ENCODE data around the gene EFCAB3. TPM values are rescaled to one million over a fixed set of nuclear protein-coding genes. Genes with fewer than 3 reads are reported as not detected.
"Not testable (repeated sequence)": the region's sequence is repeated elsewhere in the genome, so short reads cannot be mapped to it uniquely, and the experiment has no call there.

The EFCAB3 gene
- polyA plus RNA-seq, 6 donors from 2014 or later, result not detected

DNA sequence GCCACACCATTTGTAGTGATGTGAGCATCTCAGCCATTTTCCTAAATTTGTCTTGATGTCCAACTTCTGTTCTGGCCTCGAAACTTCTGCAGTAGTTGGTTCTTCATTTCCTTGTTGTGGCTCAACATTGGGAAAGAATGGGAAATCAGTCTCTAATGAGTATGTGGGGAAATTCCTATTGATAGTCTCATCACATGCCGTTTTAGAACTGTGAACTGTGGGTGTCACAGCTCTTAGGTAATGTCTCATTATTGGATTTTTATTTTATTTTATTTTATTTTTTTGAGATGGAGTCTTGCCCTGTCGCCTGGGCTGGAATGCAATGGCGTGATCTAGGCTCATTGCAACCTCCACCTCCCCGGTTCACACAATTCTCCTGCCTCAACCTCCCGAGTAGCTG is 60.8 kb downstream of the EFCAB3 start:
- H3K9me3 Mint-ChIP-seq; DNase-seq; ATAC-seq (ENCODE audit: low read depth in 2 of 2): not testable (repeated sequence)

GRCh38 chr17:62444063-62444462 is 63.7 kb downstream of the EFCAB3 start:
- no peaks in the 10 kb centered on the region for H3K4me1 Mint-ChIP-seq
- no peak overlapping the region for H3K4me3 Mint-ChIP-seq
- peaks cover 7 to 15% of the 10 kb centered on the region in 2 donors for H3K36me3 Mint-ChIP-seq
- H3K27me3 Mint-ChIP-seq, result no peaks in the 10 kb centered on the region
- no peak for DNase-seq
- ATAC-seq (ENCODE audit: low read depth in 2 of 2), result no peak
- H3K27ac Mint-ChIP-seq, result peak overlapping the region in 1 of 6 donors; percentile 24
- no peaks in the 10 kb centered on the region for H3K9me3 Mint-ChIP-seq

More for the DNA sequence above, 60.8 kb downstream of the EFCAB3 start:
- not testable (repeated sequence) for H3K36me3 Mint-ChIP-seq, H3K4me3 Mint-ChIP-seq, H3K27ac Mint-ChIP-seq, H3K27me3 Mint-ChIP-seq, H3K4me1 Mint-ChIP-seq

- not testable (repeated sequence) for ATAC-seq (ENCODE audit: low read depth in 2 of 2); H3K27me3 Mint-ChIP-seq; H3K9me3 Mint-ChIP-seq; DNase-seq; H3K27ac Mint-ChIP-seq; H3K4me1 Mint-ChIP-seq; H3K4me3 Mint-ChIP-seq
- peaks cover 9 to 15% of the 10 kb centered on the region in 2 donors for H3K36me3 Mint-ChIP-seq
Observed at GRCh38 chr17:62445791-62446190, 65.4 kb downstream of the EFCAB3 start.

DNA sequence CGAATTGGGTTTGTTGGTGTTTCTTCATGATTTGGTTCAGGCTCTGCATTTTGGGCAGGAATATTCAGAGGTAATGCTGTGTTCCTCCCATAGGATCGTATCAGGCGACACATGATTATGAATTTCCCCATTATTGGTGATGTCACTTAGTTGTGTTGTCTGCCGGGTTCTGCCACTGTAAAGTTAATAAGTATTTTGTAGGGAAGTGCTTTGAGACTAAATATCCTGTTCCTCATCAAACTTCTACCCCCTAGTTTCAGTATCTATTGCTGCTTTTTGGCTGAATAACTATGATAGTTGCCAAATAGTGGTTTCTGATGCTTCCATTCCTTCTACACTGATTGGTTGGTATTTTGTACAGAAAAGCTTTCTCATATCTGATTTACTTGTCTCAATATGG is 71.8 kb downstream of the EFCAB3 start:
- H3K36me3 Mint-ChIP-seq, H3K9me3 Mint-ChIP-seq, H3K27me3 Mint-ChIP-seq: not testable (repeated sequence)
- Mint-ChIP-seq H3K4me3 (peak overlapping the region in 6 of 8 donors; percentile 18 to 78 (median 56)), H3K4me1 (peaks cover 19 to 45% (median 27%) of the 10 kb centered on the region in 3 donors), H3K27ac (peak overlapping the region; percentile 69 to 97 (median 90))
- ATAC-seq (ENCODE audit: low read depth in 2 of 2), result peak; percentile 72 to 73
- peak; percentile 14 for DNase-seq

DNA sequence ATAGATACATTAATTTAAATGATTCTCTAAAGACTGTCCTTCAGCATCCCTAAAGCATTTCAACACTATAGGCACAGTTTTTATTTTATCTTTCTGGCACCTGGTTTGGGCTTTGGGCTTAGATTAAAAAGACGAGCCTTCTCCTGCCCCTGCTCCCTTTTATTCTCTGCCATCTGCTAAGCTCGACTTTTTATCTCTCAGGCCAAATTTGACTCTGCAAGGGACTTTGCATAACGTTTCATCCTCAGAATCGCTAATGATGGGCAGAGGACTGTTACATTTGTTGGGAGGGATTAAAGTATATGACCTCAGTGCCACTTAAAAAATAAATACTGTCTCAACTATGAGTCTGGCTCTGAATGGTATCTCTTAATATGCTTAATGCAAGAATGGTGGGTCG is 72.7 kb downstream of the EFCAB3 start:
- H3K36me3 Mint-ChIP-seq, result not testable (repeated sequence)
- Mint-ChIP-seq H3K27ac (peak overlapping the region; percentile 17 to 97 (median 86)), H3K4me3 (peak overlapping the region in 6 of 8 donors; percentile 35 to 85 (median 78))

DNA sequence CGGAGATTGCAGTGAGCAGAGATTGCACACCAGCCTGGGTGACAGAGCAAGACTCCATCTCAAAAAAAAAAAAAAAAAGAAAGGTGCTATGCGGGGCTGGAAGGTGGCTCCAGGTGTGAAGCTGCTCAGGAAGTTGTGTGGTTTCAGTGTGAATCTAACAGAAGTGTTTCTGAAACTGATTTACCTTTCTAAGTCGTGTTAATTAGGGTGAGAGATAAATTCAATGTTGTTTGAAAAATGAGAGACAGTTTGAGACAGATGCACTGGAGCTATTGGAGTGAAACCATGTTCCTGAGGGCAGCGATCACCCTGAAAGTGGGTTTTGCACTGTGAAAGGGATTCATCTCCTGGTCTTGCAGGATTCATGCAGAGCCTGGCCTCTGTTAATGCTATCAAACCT is 73.3 kb downstream of the EFCAB3 start:
- H3K27me3 Mint-ChIP-seq, H3K9me3 Mint-ChIP-seq, DNase-seq, H3K36me3 Mint-ChIP-seq: not testable (repeated sequence)
- Mint-ChIP-seq H3K4me3 (peak overlapping the region; percentile 53 to 85 (median 78)), H3K4me1 (peaks cover 19 to 54% (median 27%) of the 10 kb centered on the region in 3 donors), H3K27ac (peak overlapping the region; percentile 18 to 93 (median 81))
- peak in 1 of 2 donors; percentile 14 for ATAC-seq (ENCODE audit: low read depth in 2 of 2)

More for the DNA sequence above, 72.7 kb downstream of the EFCAB3 start:
- not testable (repeated sequence) for H3K9me3 Mint-ChIP-seq; DNase-seq; H3K27me3 Mint-ChIP-seq; ATAC-seq (ENCODE audit: low read depth in 2 of 2)
- H3K4me1 Mint-ChIP-seq, result peaks cover 19 to 48% (median 27%) of the 10 kb centered on the region in 3 donors

- ATAC-seq (ENCODE audit: low read depth in 2 of 2), result peak; percentile 67 to 74
- DNase-seq, H3K36me3 Mint-ChIP-seq, H3K27me3 Mint-ChIP-seq, H3K9me3 Mint-ChIP-seq: not testable (repeated sequence)
- peak overlapping the region; percentile 18 to 93 (median 81) for H3K27ac Mint-ChIP-seq
- peaks cover 19 to 57% (median 27%) of the 10 kb centered on the region in 3 donors for H3K4me1 Mint-ChIP-seq
- H3K4me3 Mint-ChIP-seq, result peak overlapping the region; percentile 53 to 85 (median 78)
Observed at GRCh38 chr17:62454111-62454510, 73.8 kb downstream of the EFCAB3 start.

DNA sequence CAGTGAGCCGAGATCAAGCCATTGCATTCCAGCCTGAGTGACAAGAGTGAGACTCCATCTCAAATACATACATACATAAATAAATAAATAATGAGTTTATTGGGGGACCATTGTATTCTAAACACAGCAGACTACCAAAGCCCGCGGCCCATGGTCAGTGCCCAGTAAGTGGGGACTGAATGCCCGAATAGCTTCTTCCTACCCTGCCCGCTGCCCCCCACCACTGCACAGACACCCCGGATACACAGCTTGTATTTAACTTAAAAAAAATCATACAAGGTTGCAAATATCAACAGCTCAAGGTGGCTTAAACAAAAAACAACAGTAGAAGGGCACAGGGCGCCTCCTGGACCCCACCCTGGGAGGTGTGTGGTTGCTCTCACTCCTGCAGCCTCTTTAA is 75.7 kb downstream of the EFCAB3 start:
- peak overlapping the region in 1 of 8 donors; percentile 59 for H3K4me3 Mint-ChIP-seq
- ATAC-seq (ENCODE audit: low read depth in 2 of 2), result no peak
- H3K9me3 Mint-ChIP-seq, result no peaks in the 10 kb centered on the region
- H3K27ac Mint-ChIP-seq, result peak overlapping the region in 2 of 6 donors; percentile 60 to 69
- peaks cover 0 to 3% of the 10 kb centered on the region in 2 donors for H3K36me3 Mint-ChIP-seq
- peaks cover 23 to 66% (median 27%) of the 10 kb centered on the region in 3 donors for H3K4me1 Mint-ChIP-seq
- DNase-seq, result no peak
- H3K27me3 Mint-ChIP-seq, result no peaks in the 10 kb centered on the region

DNA sequence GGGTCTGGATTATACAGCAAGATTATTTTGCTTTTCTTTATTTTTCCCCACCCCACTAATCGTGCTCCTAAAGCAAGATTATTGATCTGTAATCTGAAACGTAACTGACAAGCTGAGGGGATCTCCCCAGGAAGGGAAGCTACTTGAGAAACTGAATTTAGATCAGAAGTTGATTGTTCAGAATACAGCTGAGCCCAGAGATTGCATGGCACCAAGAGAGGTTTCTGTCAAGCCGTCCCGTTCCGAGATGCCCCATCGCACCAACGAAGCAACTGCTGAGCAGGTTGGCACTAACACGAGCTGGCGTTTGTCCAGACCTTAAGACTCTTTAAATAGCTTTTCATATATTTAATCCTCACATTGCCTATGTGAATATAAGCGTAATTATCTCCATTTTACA is 78.1 kb downstream of the EFCAB3 start:
- not testable (repeated sequence) for ATAC-seq (ENCODE audit: low read depth in 2 of 2); H3K27me3 Mint-ChIP-seq; DNase-seq; H3K36me3 Mint-ChIP-seq; H3K9me3 Mint-ChIP-seq
- peak overlapping the region in 4 of 6 donors; percentile 43 to 81 (median 56) for H3K27ac Mint-ChIP-seq
- H3K4me1 Mint-ChIP-seq, result peaks cover 16 to 58% (median 18%) of the 10 kb centered on the region in 3 donors
- H3K4me3 Mint-ChIP-seq, result peak overlapping the region in 5 of 8 donors; percentile 43 to 81 (median 64)

GRCh38 chr17:62464422-62464821 is 84.1 kb downstream of the EFCAB3 start:
- not testable (repeated sequence) for H3K36me3 Mint-ChIP-seq; ATAC-seq (ENCODE audit: low read depth in 2 of 2); DNase-seq; H3K27me3 Mint-ChIP-seq; H3K4me3 Mint-ChIP-seq; H3K9me3 Mint-ChIP-seq
- Mint-ChIP-seq H3K4me1 (peaks cover 5 to 15% (median 9%) of the 10 kb centered on the region in 3 donors), H3K27ac (peak overlapping the region in 1 of 6 donors; percentile 97)

DNA sequence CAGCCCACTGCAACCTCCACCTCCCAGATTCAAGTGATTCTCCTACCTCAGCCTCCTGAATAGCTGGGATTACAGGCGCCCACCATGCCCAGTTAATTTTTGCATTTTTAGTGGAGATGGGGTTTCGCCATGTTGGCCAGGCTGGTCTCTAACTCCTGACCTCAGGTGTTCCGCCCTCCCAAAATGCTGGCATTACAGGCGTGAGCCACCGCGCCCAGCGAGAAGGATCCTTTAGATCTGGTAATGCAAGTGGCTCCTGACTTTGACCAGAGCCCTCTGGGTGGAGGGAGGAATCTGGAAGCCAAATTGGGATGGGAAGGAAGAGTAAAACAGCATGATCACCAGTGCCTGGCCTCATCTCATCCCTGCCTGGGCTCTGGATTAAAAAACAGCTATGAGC is 84.9 kb downstream of the EFCAB3 start:
- not testable (repeated sequence) for H3K36me3 Mint-ChIP-seq; H3K4me3 Mint-ChIP-seq; H3K9me3 Mint-ChIP-seq; H3K27me3 Mint-ChIP-seq; ATAC-seq (ENCODE audit: low read depth in 2 of 2); DNase-seq; H3K4me1 Mint-ChIP-seq; H3K27ac Mint-ChIP-seq

Other genes starting within 250 kb of the EFCAB3 start
- 10 to 100 TPM in 2 of 6 donors, 1 to 10 TPM in 4; 8.0 to 14.4 (median 9.4) TPM for gene METTL2A, start 43.3 kb downstream of the EFCAB3 start, polyA plus RNA-seq (ENCODE audit: low read depth in 6 of 6)
- 10 to 100 TPM in 5 of 6 donors, 1 to 10 TPM in 1; 9.0 to 18.4 (median 14.3) TPM for gene TLK2, start 98.3 kb downstream of the EFCAB3 start, polyA plus RNA-seq (ENCODE audit: low read depth in 6 of 6)
- gene MRC2, start 247.1 kb downstream of the EFCAB3 start, polyA plus RNA-seq (ENCODE audit: low read depth in 6 of 6), result not detected